ENCODE data around the gene MOV10L1. TPM values are rescaled to one million over a fixed set of nuclear protein-coding genes. Genes with fewer than 3 reads are reported as not detected.
"Not testable (repeated sequence)": the region's sequence is repeated elsewhere in the genome, so short reads cannot be mapped to it uniquely, and the experiment has no call there.

MOV10L1 gene
- total RNA-seq, 3 donors from 2014 or later, result not detected

- Mint-ChIP-seq H3K36me3 (ENCODE audit: insufficient read depth) (no peaks in the 10 kb centered on the region), H3K27me3 (ENCODE audit: low read depth) (peaks cover 20% of the 10 kb centered on the region), H3K9me3 (no peaks in the 10 kb centered on the region), H3K4me3 (no peak overlapping the region), H3K4me1 (ENCODE audit: low read depth) (no peaks in the 10 kb centered on the region)
- ATAC-seq (no peak), DNase-seq (no peak)
Observed at GRCh38 chr22:50140615-50141014, 50.8 kb downstream of the MOV10L1 start.

- Mint-ChIP-seq H3K27me3 (ENCODE audit: low read depth) (peaks cover 16% of the 10 kb centered on the region), H3K36me3 (ENCODE audit: insufficient read depth) (no peaks in the 10 kb centered on the region), H3K4me1 (ENCODE audit: low read depth) (no peaks in the 10 kb centered on the region), H3K9me3 (no peaks in the 10 kb centered on the region), H3K4me3 (no peak overlapping the region)
- DNase-seq (no peak), ATAC-seq (no peak)
Observed at GRCh38 chr22:50141462-50141861, 51.7 kb downstream of the MOV10L1 start.

GRCh38 chr22:50141891-50142363 is 52.1 kb downstream of the MOV10L1 start:
- H3K36me3 Mint-ChIP-seq (ENCODE audit: insufficient read depth), result no peaks in the 10 kb centered on the region
- no peak for ATAC-seq
- no peaks in the 10 kb centered on the region for H3K9me3 Mint-ChIP-seq
- no peak overlapping the region for H3K4me3 Mint-ChIP-seq
- peaks cover 14% of the 10 kb centered on the region for H3K27me3 Mint-ChIP-seq (ENCODE audit: low read depth)
- DNase-seq, result no peak
- H3K4me1 Mint-ChIP-seq (ENCODE audit: low read depth), result no peaks in the 10 kb centered on the region

GRCh38 chr22:50143096-50143495 is 53.3 kb downstream of the MOV10L1 start:
- Mint-ChIP-seq H3K4me1 (ENCODE audit: low read depth) (no peaks in the 10 kb centered on the region), H3K36me3 (ENCODE audit: insufficient read depth) (no peaks in the 10 kb centered on the region), H3K27me3 (ENCODE audit: low read depth) (peaks cover 12% of the 10 kb centered on the region), H3K4me3 (no peak overlapping the region), H3K9me3 (no peaks in the 10 kb centered on the region)
- DNase-seq (no peak), ATAC-seq (no peak)

GRCh38 chr22:50144005-50144614 is 54.3 kb downstream of the MOV10L1 start:
- H3K4me1 Mint-ChIP-seq (ENCODE audit: low read depth), result no peaks in the 10 kb centered on the region
- H3K9me3 Mint-ChIP-seq, result no peaks in the 10 kb centered on the region
- ATAC-seq, result no peak
- no peak for DNase-seq
- peaks cover 10% of the 10 kb centered on the region for H3K27me3 Mint-ChIP-seq (ENCODE audit: low read depth)
- H3K4me3 Mint-ChIP-seq, result no peak overlapping the region
- no peaks in the 10 kb centered on the region for H3K36me3 Mint-ChIP-seq (ENCODE audit: insufficient read depth)

- no peak for ATAC-seq
- Mint-ChIP-seq H3K36me3 (ENCODE audit: insufficient read depth) (no peaks in the 10 kb centered on the region), H3K27me3 (ENCODE audit: low read depth) (peaks cover 7% of the 10 kb centered on the region), H3K4me1 (ENCODE audit: low read depth) (no peaks in the 10 kb centered on the region), H3K9me3 (no peaks in the 10 kb centered on the region), H3K4me3 (no peak overlapping the region)
- no peak for DNase-seq
Observed at GRCh38 chr22:50145721-50146438, 56.1 kb downstream of the MOV10L1 start.

- ATAC-seq, result no peak
- H3K4me1 Mint-ChIP-seq (ENCODE audit: low read depth), result no peaks in the 10 kb centered on the region
- no peak for DNase-seq
- no peak overlapping the region for H3K4me3 Mint-ChIP-seq
- H3K9me3 Mint-ChIP-seq, result no peaks in the 10 kb centered on the region
- no peaks in the 10 kb centered on the region for H3K36me3 Mint-ChIP-seq (ENCODE audit: insufficient read depth)
- H3K27me3 Mint-ChIP-seq (ENCODE audit: low read depth), result peaks cover 7% of the 10 kb centered on the region
Observed at GRCh38 chr22:50146439-50147238, 56.8 kb downstream of the MOV10L1 start.

- not testable (repeated sequence) for ATAC-seq; H3K4me3 Mint-ChIP-seq; H3K27me3 Mint-ChIP-seq (ENCODE audit: low read depth); DNase-seq; H3K36me3 Mint-ChIP-seq (ENCODE audit: insufficient read depth); H3K4me1 Mint-ChIP-seq (ENCODE audit: low read depth); H3K9me3 Mint-ChIP-seq
Observed at GRCh38 chr22:50147258-50148165, 57.7 kb downstream of the MOV10L1 start.

- ATAC-seq, result no peak
- Mint-ChIP-seq H3K4me1 (ENCODE audit: low read depth) (no peaks in the 10 kb centered on the region), H3K27me3 (ENCODE audit: low read depth) (peaks cover 5% of the 10 kb centered on the region), H3K4me3 (no peak overlapping the region), H3K36me3 (ENCODE audit: insufficient read depth) (no peaks in the 10 kb centered on the region), H3K9me3 (no peaks in the 10 kb centered on the region)
- DNase-seq, result no peak
Observed at GRCh38 chr22:50148166-50148500, 58.3 kb downstream of the MOV10L1 start.

- Mint-ChIP-seq H3K36me3 (ENCODE audit: insufficient read depth) (no peaks in the 10 kb centered on the region), H3K9me3 (no peaks in the 10 kb centered on the region), H3K4me3 (no peak overlapping the region), H3K27me3 (ENCODE audit: low read depth) (peaks cover 5% of the 10 kb centered on the region), H3K4me1 (ENCODE audit: low read depth) (no peaks in the 10 kb centered on the region)
- peak; percentile 97 for ATAC-seq
- DNase-seq, result peak; percentile 72
Observed at GRCh38 chr22:50148991-50149721, 59.4 kb downstream of the MOV10L1 start.

GRCh38 chr22:50150161-50151129 is 60.6 kb downstream of the MOV10L1 start:
- Mint-ChIP-seq H3K36me3 (ENCODE audit: insufficient read depth) (no peaks in the 10 kb centered on the region), H3K4me1 (ENCODE audit: low read depth) (no peaks in the 10 kb centered on the region), H3K9me3 (no peaks in the 10 kb centered on the region), H3K4me3 (no peak overlapping the region), H3K27me3 (ENCODE audit: low read depth) (peaks cover 3% of the 10 kb centered on the region)
- no peak for DNase-seq
- no peak for ATAC-seq

- Mint-ChIP-seq H3K4me1 (ENCODE audit: low read depth) (no peaks in the 10 kb centered on the region), H3K9me3 (no peaks in the 10 kb centered on the region), H3K36me3 (ENCODE audit: insufficient read depth) (no peaks in the 10 kb centered on the region), H3K27me3 (ENCODE audit: low read depth) (no peaks in the 10 kb centered on the region), H3K4me3 (no peak overlapping the region)
- no peak for DNase-seq
- ATAC-seq, result no peak
Observed at GRCh38 chr22:50151571-50152537, 62.0 kb downstream of the MOV10L1 start.
